K562 (cell line): ENCODE data around the gene SYF2. TPM values are rescaled to one million over a fixed set of nuclear protein-coding genes. Genes with fewer than 3 reads are reported as not detected.

Source experiments
- ADNP ChIP-seq: fragments of 200-800 bp; sonication (Bioruptor generic); IDR thresholded peaks from 2 replicates; pipeline ENCODE4 v1.6.1; 2016; ENCODE audit warnings: missing genetic modification characterization, missing compliant biosample characterization
- ARNT ChIP-seq, 2 experiments: fragments of 450-650 bp; IDR thresholded peaks; 2 replicates each; pipeline ENCODE4 v1.6.1; 2016; ENCODE audit warnings: mild to moderate bottlenecking in 1 of 2
- BCOR ChIP-seq: fragments of 450-650 bp; IDR thresholded peaks from 2 replicates; pipeline ENCODE4 v1.6.1; 2016
- EGR1 ChIP-seq: fragments of 450-650 bp; conservative IDR thresholded peaks from 2 replicates; pipeline ENCODE4 v1.6.1; 2017; ENCODE audit warnings: mild to moderate bottlenecking
- ETS1 ChIP-seq: conservative IDR thresholded peaks from 2 replicates; pipeline ENCODE4 v1.6.1; 2011; ENCODE audit warnings: low read depth, mild to moderate bottlenecking, low read length; ENCODE audit not compliant: control insufficient read depth
- GATAD2B ChIP-seq: fragments of 450-650 bp; IDR thresholded peaks from 2 replicates; pipeline ENCODE4 v1.6.1; 2017; ENCODE audit warnings: mild to moderate bottlenecking, borderline replicate concordance
- HMGN3 ChIP-seq: IDR thresholded peaks from 2 replicates; pipeline ENCODE4 v1.6.1; 2011; ENCODE audit warnings: borderline replicate concordance, low read depth, mild to moderate bottlenecking, mixed read lengths, low read length; ENCODE audit not compliant: insufficient read length; ENCODE audit errors: extremely low read depth
- MYBL2 ChIP-seq, 2 experiments: fragments of 450-650 bp in 1 of 2; sonication (generic) in 1 of 2; formaldehyde crosslinking in 1 of 2; IDR thresholded peaks; 2 replicates each; pipeline versions ENCODE4 v1.6.1 to v1.8.1; 2017 to 2022; ENCODE audit warnings: borderline replicate concordance in 1 of 2, inconsistent platforms in 1 of 2, low read depth in 1 of 2, mild to moderate bottlenecking in 1 of 2, missing genetic modification reagents in 1 of 2, moderate library complexity in 1 of 2
- NEUROD1 ChIP-seq: fragments of 150-350 bp; IDR thresholded peaks from 2 replicates; pipeline ENCODE4 v1.6.1; 2014; ENCODE audit warnings: borderline replicate concordance, low read length, low read depth; ENCODE audit not compliant: partially characterized antibody
- NRF1 ChIP-seq, 2 experiments: fragments of 450-650 bp; IDR thresholded peaks in 1 of 2; conservative IDR thresholded peaks in 1 of 2; 2 replicates each; pipeline ENCODE4 v1.6.1; 2014; ENCODE audit warnings: mild to moderate bottlenecking in 2 of 2
- PPARD ChIP-seq: fragments of 250-450 bp; sonication (Bioruptor Pico); IDR thresholded peaks from 2 replicates; pipeline ENCODE4 v1.8.0; 2022; ENCODE audit warnings: inconsistent platforms, mild to moderate bottlenecking, moderate library complexity
- RBM15 ChIP-seq: fragments of 200-400 bp; formaldehyde crosslinking; IDR thresholded peaks from 2 replicates; pipeline ENCODE4 v1.6.1; 2018; ENCODE audit warnings: mild to moderate bottlenecking, low read length, moderate library complexity; ENCODE audit not compliant: insufficient read depth
- SRSF1 ChIP-seq: fragments of 200-400 bp; formaldehyde crosslinking; IDR thresholded peaks from 2 replicates; pipeline ENCODE4 v1.6.1; 2017; ENCODE audit warnings: mild to moderate bottlenecking, low read depth, low read length, moderate library complexity
- SRSF9 ChIP-seq: fragments of 200-400 bp; formaldehyde crosslinking; IDR thresholded peaks from 2 replicates; pipeline ENCODE4 v1.6.1; 2017; ENCODE audit warnings: low read depth, low read length, borderline replicate concordance
- TBL1XR1 ChIP-seq, 2 experiments: IDR thresholded peaks; 2 replicates each; pipeline ENCODE4 v1.6.1; 2012; ENCODE audit warnings: improper control_type of control experiment in 2 of 2, low read length in 2 of 2, mild to moderate bottlenecking in 1 of 2
- TRIM28 ChIP-seq: fragments of 450-650 bp; IDR thresholded peaks from 2 replicates; pipeline ENCODE4 v1.6.1; 2017
- ZBTB1 ChIP-seq: sonication (generic); formaldehyde crosslinking; IDR thresholded peaks from 2 replicates; pipeline ENCODE4 v1.8.1; 2023; ENCODE audit warnings: missing genetic modification reagents, low read depth, mild to moderate bottlenecking, borderline replicate concordance
- ZNF263 ChIP-seq: sonication (generic); formaldehyde crosslinking; IDR thresholded peaks from 2 replicates; pipeline ENCODE4 v1.8.0; 2022; ENCODE audit warnings: mild to moderate bottlenecking, missing genetic modification reagents, borderline replicate concordance
- ZNF695 ChIP-seq: fragments of 450-650 bp; formaldehyde crosslinking; IDR thresholded peaks from 2 replicates; pipeline ENCODE4 v1.4.0; 2020; ENCODE audit warnings: mild to moderate bottlenecking, moderate library complexity
- ZNF778 ChIP-seq: fragments of 450-650 bp; formaldehyde crosslinking; IDR thresholded peaks from 2 replicates; pipeline ENCODE4 v1.4.0; 2020; ENCODE audit warnings: mild to moderate bottlenecking, moderate library complexity
- ZNF780A ChIP-seq: fragments of 250-450 bp; sonication (Bioruptor Pico); IDR thresholded peaks from 2 replicates; pipeline ENCODE4 v1.5.0; 2021; ENCODE audit warnings: mild to moderate bottlenecking
- polyA plus RNA-seq, 8 experiments: library from polyadenylated mRNA; depleted of rRNA in 4 of 8; stranded (reverse) in 5 of 8; unstranded in 3 of 8; fragments of >200 nt; fragmentation: Nextera tagmentation in 2 of 8; fragmentation: Illumina TruSeq in 1 of 8; extraction: Ambion mirVana in 2 of 8; extraction: Trizol in 1 of 8; gene quantifications; 2 replicates each; pipeline versions ENCODE4 v1.2.1 to v1.2.3, GENCODE V29; 2011 to 2014; ENCODE audit warnings: inconsistent platforms in 1 of 8, missing spikeins in 1 of 8
- total RNA-seq, 7 experiments: library from RNA; depleted of rRNA in 6 of 7; stranded (reverse); fragments of >200 nt in 6 of 7; fragmentation: Illumina TruSeq in 2 of 7; extraction: Trizol in 2 of 7; gene quantifications; 2 replicates each; pipeline versions ENCODE4 v1.2.1 to v1.2.3, GENCODE V29; 2011 to 2021; ENCODE audit warnings: low replicate concordance in 1 of 7
- TF ChIP-seq, protein P1 (sequence below): fragments of 450-650 bp; formaldehyde crosslinking; IDR thresholded peaks from 2 replicates; pipeline ENCODE4 v1.4.0; 2022; ENCODE audit warnings: missing genetic modification characterization
- TF ChIP-seq, protein P2 (sequence below): fragments of 450-650 bp; IDR thresholded peaks from 2 replicates; pipeline ENCODE4 v1.6.1; 2018; ENCODE audit warnings: mild to moderate bottlenecking, low read depth; ENCODE audit not compliant: partially characterized antibody

The SYF2 gene
- total and polyA plus RNA-seq, 9 of the 15 experiments (the other 6 are each of a cell fraction or from before 2014, with no cell fraction given), result 20.9 to 69.0 (median 43.2) TPM

- peak; percentile 51; the same call in 1 of the 2 replicates for TF ChIP-seq SRSF1
- TF ChIP-seq ETS1, result peak; percentile 63; the same call in 1 of the 2 replicates
- no peak for TF ChIP-seq ZNF695 (CRISPR knock-in tag)
- TF ChIP-seq ZNF780A (CRISPR knock-in tag), result no peak
- peak; percentile 16 to 59; a peak in 3 of 4 replicates for TF ChIP-seq TBL1XR1 (IDR thresholded peaks at IDR 0.05; ENCODE audit: low read length in 2 of 2)
- TF ChIP-seq RBM15, result no peak
- TF ChIP-seq GATAD2B, result no peak; the same call in 1 of the 2 replicates
- TF ChIP-seq PPARD (CRISPR knock-in tag), result no peak
- no peak; the same call in 1 of the 2 replicates for TF ChIP-seq ZNF263 (CRISPR knock-in tag)
- TF ChIP-seq TRIM28, result peak; percentile 87; the same call in 1 of the 2 replicates
- TF ChIP-seq, protein P1, sequence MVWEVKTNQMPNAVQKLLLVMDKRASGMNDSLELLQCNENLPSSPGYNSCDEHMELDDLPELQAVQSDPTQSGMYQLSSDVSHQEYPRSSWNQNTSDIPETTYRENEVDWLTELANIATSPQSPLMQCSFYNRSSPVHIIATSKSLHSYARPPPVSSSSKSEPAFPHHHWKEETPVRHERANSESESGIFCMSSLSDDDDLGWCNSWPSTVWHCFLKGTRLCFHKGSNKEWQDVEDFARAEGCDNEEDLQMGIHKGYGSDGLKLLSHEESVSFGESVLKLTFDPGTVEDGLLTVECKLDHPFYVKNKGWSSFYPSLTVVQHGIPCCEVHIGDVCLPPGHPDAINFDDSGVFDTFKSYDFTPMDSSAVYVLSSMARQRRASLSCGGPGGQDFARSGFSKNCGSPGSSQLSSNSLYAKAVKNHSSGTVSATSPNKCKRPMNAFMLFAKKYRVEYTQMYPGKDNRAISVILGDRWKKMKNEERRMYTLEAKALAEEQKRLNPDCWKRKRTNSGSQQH (CRISPR knock-in tag), result peak; percentile 84; the same call in 1 of the 2 replicates
- TF ChIP-seq SRSF9, result no peak
- no peak for TF ChIP-seq ADNP (tag)
- no peak for TF ChIP-seq ZNF778 (CRISPR knock-in tag)
- TF ChIP-seq ARNT (IDR thresholded peaks at IDR 0.05), result peak in 1 of 2 experiments; percentile 29; a peak in 1 of 4 replicates
- TF ChIP-seq, protein P2, sequence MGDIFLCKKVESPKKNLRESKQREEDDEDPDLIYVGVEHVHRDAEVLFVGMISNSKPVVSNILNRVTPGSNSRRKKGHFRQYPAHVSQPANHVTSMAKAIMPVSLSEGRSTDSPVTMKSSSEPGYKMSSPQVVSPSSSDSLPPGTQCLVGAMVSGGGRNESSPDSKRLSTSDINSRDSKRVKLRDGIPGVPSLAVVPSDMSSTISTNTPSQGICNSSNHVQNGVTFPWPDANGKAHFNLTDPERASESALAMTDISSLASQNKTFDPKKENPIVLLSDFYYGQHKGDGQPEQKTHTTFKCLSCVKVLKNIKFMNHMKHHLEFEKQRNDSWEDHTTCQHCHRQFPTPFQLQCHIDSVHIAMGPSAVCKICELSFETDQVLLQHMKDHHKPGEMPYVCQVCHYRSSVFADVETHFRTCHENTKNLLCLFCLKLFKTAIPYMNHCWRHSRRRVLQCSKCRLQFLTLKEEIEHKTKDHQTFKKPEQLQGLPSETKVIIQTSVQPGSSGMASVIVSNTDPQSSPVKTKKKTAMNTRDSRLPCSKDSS, result no peak
- no peak for TF ChIP-seq HMGN3
- TF ChIP-seq EGR1, result peak; percentile 79
- TF ChIP-seq MYBL2 (IDR thresholded peaks at IDR 0.05; ENCODE audit: low read depth), result no peak
- TF ChIP-seq MYBL2 (CRISPR knock-in tag; IDR thresholded peaks at IDR 0.05; ENCODE audit: borderline replicate concordance), result peak; percentile 24; the same call in 1 of the 2 replicates
- peak; percentile 66 for TF ChIP-seq BCOR
- peak; percentile 100 for TF ChIP-seq NRF1 (conservative IDR thresholded peaks at IDR 0.05 in 1 of 2, IDR thresholded peaks at IDR 0.05 in 1 of 2)
- peak; percentile 70; the same call in 1 of the 2 replicates for TF ChIP-seq ZBTB1 (CRISPR knock-in tag)
- TF ChIP-seq NEUROD1, result peak; percentile 32
Measured at GRCh38 chr1:25247024-25247828, 14.9 kb upstream of the SYF2 start, which contains the start of gene RSRP1 (continued).
